ENCODE measurements around the gene GPR160. TPM values are rescaled to one million over a fixed set of nuclear protein-coding genes. Genes with fewer than 3 reads are reported as not detected.
"Not testable (repeated sequence)": the region's sequence is repeated elsewhere in the genome, so short reads cannot be mapped to it uniquely, and the experiment has no call there.

GPR160 gene
- total RNA-seq, 1 donor from 2014 or later: 22.3 TPM

- Histone ChIP-seq H3K27me3 (no peaks in the 10 kb centered on the region), H3K4me1 (peaks cover 14% of the 10 kb centered on the region), H3K36me3 (no peaks in the 10 kb centered on the region), H3K27ac (no peak overlapping the region), H3K4me3 (no peak overlapping the region), H3K9me3 (no peaks in the 10 kb centered on the region)
- TF ChIP-seq CTCF (IDR thresholded peaks at IDR 0.05): no peak
- DNase-seq (no peak), ATAC-seq (no peak)
- intact Hi-C loops (cut with DNase I): no loop called here
These were observed 33.9 kb upstream of the GPR160 start for GRCh38 chr3:170003881-170004356.

- Histone ChIP-seq H3K36me3 (no peaks in the 10 kb centered on the region), H3K27me3 (no peaks in the 10 kb centered on the region)
- no peak for DNase-seq
These were observed 30.6 kb upstream of the GPR160 start for GRCh38 chr3:170007031-170007663.

GRCh38 chr3:170010498-170010897 is 27.3 kb upstream of the GPR160 start:
- ATAC-seq (no peak), DNase-seq (no peak)
- TF ChIP-seq CTCF (IDR thresholded peaks at IDR 0.05): no peak
- no peaks in the 10 kb centered on the region for H3K9me3 ChIP-seq
- no peak overlapping the region for H3K4me3 ChIP-seq
- no peak overlapping the region for H3K27ac ChIP-seq
- peaks cover 10% of the 10 kb centered on the region for H3K4me1 ChIP-seq
- no peaks in the 10 kb centered on the region for H3K27me3 ChIP-seq
- H3K36me3 ChIP-seq: no peaks in the 10 kb centered on the region
- intact Hi-C loops (cut with DNase I): no loop called here

More at GRCh38 chr3:170007031-170007663, 30.6 kb upstream of the GPR160 start:
- peaks cover 14% of the 10 kb centered on the region for H3K4me1 ChIP-seq
- ATAC-seq: peak; percentile 95
- no peak for TF ChIP-seq CTCF (IDR thresholded peaks at IDR 0.05)
- intact Hi-C loops (cut with DNase I): no loop called here
- no peak overlapping the region for H3K27ac ChIP-seq
- H3K9me3 ChIP-seq: no peaks in the 10 kb centered on the region
- no peak overlapping the region for H3K4me3 ChIP-seq

GRCh38 chr3:170012683-170013400 is 25.0 kb upstream of the GPR160 start:
- intact Hi-C loops (cut with DNase I): no loop called here
- DNase-seq (no peak), ATAC-seq (no peak)
- no peaks in the 10 kb centered on the region for H3K27me3 ChIP-seq
- H3K36me3 ChIP-seq: no peaks in the 10 kb centered on the region
- no peak for TF ChIP-seq CTCF (IDR thresholded peaks at IDR 0.05)
- no peak overlapping the region for H3K4me3 ChIP-seq
- H3K4me1 ChIP-seq: no peaks in the 10 kb centered on the region
- no peaks in the 10 kb centered on the region for H3K9me3 ChIP-seq
- no peak overlapping the region for H3K27ac ChIP-seq

GRCh38 chr3:170016057-170016456 is 21.7 kb upstream of the GPR160 start:
- ATAC-seq: no peak
- no peaks in the 10 kb centered on the region for H3K27me3 ChIP-seq
- no peak overlapping the region for H3K27ac ChIP-seq
- H3K9me3 ChIP-seq: no peaks in the 10 kb centered on the region
- H3K4me1 ChIP-seq: no peaks in the 10 kb centered on the region
- no peak for DNase-seq
- no peaks in the 10 kb centered on the region for H3K36me3 ChIP-seq
- intact Hi-C loops (cut with DNase I): no loop called here
- no peak overlapping the region for H3K4me3 ChIP-seq
- TF ChIP-seq CTCF (IDR thresholded peaks at IDR 0.05): no peak

GRCh38 chr3:170019306-170019705 is 18.5 kb upstream of the GPR160 start:
- DNase-seq; H3K4me3 ChIP-seq; intact Hi-C loops (cut with DNase I); H3K9me3 ChIP-seq; H3K4me1 ChIP-seq; H3K27me3 ChIP-seq; H3K36me3 ChIP-seq; H3K27ac ChIP-seq: not testable (repeated sequence)
- ATAC-seq: peak; percentile 60
